Memory B cell (primary cell): ENCODE measurements around the gene DLGAP3.
"Not testable (repeated sequence)": the region's sequence is repeated elsewhere in the genome, so short reads cannot be mapped to it uniquely, and the experiment has no call there.

Experiments used
- ATAC-seq: fragments of 150-1000 bp; cut with Tn5 transposase; 2 replicates; pipeline ENCODE4 v1.10.0; 2021; ENCODE audit warnings: low read depth, mild to moderate bottlenecking, moderate library complexity
- DNase-seq, 2 donors: peaks; one replicate each; pipeline ENCODE4 v3.0.0; 2022; ENCODE audit warnings: low spot score in 2 of 2
- H3K27ac Mint-ChIP-seq: one replicate; pipeline ENCODE4 v1.8.0; 2022; ENCODE audit warnings: mild to moderate bottlenecking, moderate library complexity, mixed read lengths
- H3K27me3 Mint-ChIP-seq: one replicate; pipeline ENCODE4 v1.8.0; 2022; ENCODE audit warnings: mixed read lengths
- H3K36me3 Mint-ChIP-seq: one replicate; pipeline ENCODE4 v1.8.0; 2022; ENCODE audit warnings: mild to moderate bottlenecking, mixed read lengths
- H3K4me1 Mint-ChIP-seq: one replicate; pipeline ENCODE4 v1.8.0; 2022; ENCODE audit warnings: mixed read lengths
- H3K4me3 Mint-ChIP-seq: one replicate; pipeline ENCODE4 v1.8.0; 2022; ENCODE audit warnings: mild to moderate bottlenecking, moderate library complexity, mixed read lengths
- H3K9me3 Mint-ChIP-seq: one replicate; pipeline ENCODE4 v1.8.0; 2022; ENCODE audit warnings: mixed read lengths

DLGAP3 gene

GRCh38 chr1:34950428-34950827, 21.0 kb upstream of the DLGAP3 start:
- Mint-ChIP-seq H3K27ac (no peak overlapping the region), H3K36me3 (peaks cover 7% of the 10 kb centered on the region), H3K4me1 (no peaks in the 10 kb centered on the region), H3K4me3 (no peak overlapping the region), H3K9me3 (peaks cover 6% of the 10 kb centered on the region), H3K27me3 (peaks cover 14% of the 10 kb centered on the region)
- DNase-seq (no peak), ATAC-seq (no peak)

GRCh38 chr1:34948739-34949138, 19.3 kb upstream of the DLGAP3 start:
- not testable (repeated sequence) for H3K4me3 Mint-ChIP-seq, H3K4me1 Mint-ChIP-seq, ATAC-seq, DNase-seq, H3K27ac Mint-ChIP-seq, H3K9me3 Mint-ChIP-seq, H3K36me3 Mint-ChIP-seq
- peaks cover 17% of the 10 kb centered on the region for H3K27me3 Mint-ChIP-seq

GRCh38 chr1:34947641-34948314, 18.3 kb upstream of the DLGAP3 start:
- not testable (repeated sequence) for H3K4me1 Mint-ChIP-seq, ATAC-seq, H3K4me3 Mint-ChIP-seq, H3K36me3 Mint-ChIP-seq, H3K9me3 Mint-ChIP-seq, DNase-seq, H3K27ac Mint-ChIP-seq
- peaks cover 17% of the 10 kb centered on the region for H3K27me3 Mint-ChIP-seq

GRCh38 chr1:34946211-34946610, 16.8 kb upstream of the DLGAP3 start:
- H3K27ac Mint-ChIP-seq: no peak overlapping the region
- peaks cover 6% of the 10 kb centered on the region for H3K9me3 Mint-ChIP-seq
- peaks cover 15% of the 10 kb centered on the region for H3K27me3 Mint-ChIP-seq
- peaks cover 4% of the 10 kb centered on the region for H3K36me3 Mint-ChIP-seq
- DNase-seq (no peak), ATAC-seq (no peak)
- H3K4me1 Mint-ChIP-seq: no peaks in the 10 kb centered on the region
- H3K4me3 Mint-ChIP-seq: no peak overlapping the region

- not testable (repeated sequence) for ATAC-seq, H3K4me1 Mint-ChIP-seq, H3K27ac Mint-ChIP-seq, DNase-seq, H3K4me3 Mint-ChIP-seq, H3K36me3 Mint-ChIP-seq, H3K9me3 Mint-ChIP-seq
- peaks cover 11% of the 10 kb centered on the region for H3K27me3 Mint-ChIP-seq
These were observed 12.3 kb upstream of the DLGAP3 start for GRCh38 chr1:34941798-34942197.

- H3K27me3 Mint-ChIP-seq: peaks cover 6% of the 10 kb centered on the region
- peaks cover 10% of the 10 kb centered on the region for H3K4me1 Mint-ChIP-seq
- no peak for ATAC-seq
- H3K4me3 Mint-ChIP-seq: peak overlapping the region; percentile 44
- H3K27ac Mint-ChIP-seq: no peak overlapping the region
- H3K36me3 Mint-ChIP-seq: peaks cover 2% of the 10 kb centered on the region
- H3K9me3 Mint-ChIP-seq: no peaks in the 10 kb centered on the region
- DNase-seq: no peak
These were observed 1.2 kb upstream of the DLGAP3 start for GRCh38 chr1:34930702-34931071.

GRCh38 chr1:34929853-34930701, 627 bp upstream of the DLGAP3 start:
- H3K27me3 Mint-ChIP-seq: peaks cover 10% of the 10 kb centered on the region
- no peak overlapping the region for H3K27ac Mint-ChIP-seq
- no peaks in the 10 kb centered on the region for H3K9me3 Mint-ChIP-seq
- ATAC-seq: peak; percentile 18
- H3K4me1 Mint-ChIP-seq: peaks cover 12% of the 10 kb centered on the region
- peaks cover 2% of the 10 kb centered on the region for H3K36me3 Mint-ChIP-seq
- peak overlapping the region; percentile 44 for H3K4me3 Mint-ChIP-seq
- DNase-seq: peak in 1 of 2 donors; percentile 35

- peaks cover 1% of the 10 kb centered on the region for H3K9me3 Mint-ChIP-seq
- peak overlapping the region; percentile 91 for H3K4me3 Mint-ChIP-seq
- H3K4me1 Mint-ChIP-seq: peaks cover 12% of the 10 kb centered on the region
- ATAC-seq: peak; percentile 59
- peak in 1 of 2 donors; percentile 44 for DNase-seq
- peaks cover 2% of the 10 kb centered on the region for H3K36me3 Mint-ChIP-seq
- H3K27me3 Mint-ChIP-seq: peaks cover 14% of the 10 kb centered on the region
- H3K27ac Mint-ChIP-seq: peak overlapping the region; percentile 59
These were observed 552 bp downstream of the DLGAP3 start for GRCh38 chr1:34928699-34929496.

GRCh38 chr1:34928066-34928696, 1.3 kb downstream of the DLGAP3 start:
- ATAC-seq: no peak
- peak overlapping the region; percentile 59 for H3K27ac Mint-ChIP-seq
- H3K36me3 Mint-ChIP-seq: peaks cover 2% of the 10 kb centered on the region
- peaks cover 12% of the 10 kb centered on the region for H3K4me1 Mint-ChIP-seq
- H3K4me3 Mint-ChIP-seq: peak overlapping the region; percentile 91
- DNase-seq: no peak
- H3K27me3 Mint-ChIP-seq: peaks cover 15% of the 10 kb centered on the region
- H3K9me3 Mint-ChIP-seq: peaks cover 1% of the 10 kb centered on the region

- H3K4me3 Mint-ChIP-seq: no peak overlapping the region
- H3K27me3 Mint-ChIP-seq: peaks cover 18% of the 10 kb centered on the region
- H3K9me3 Mint-ChIP-seq: peaks cover 1% of the 10 kb centered on the region
- H3K27ac Mint-ChIP-seq: no peak overlapping the region
- DNase-seq (no peak), ATAC-seq (no peak)
- H3K4me1 Mint-ChIP-seq: peaks cover 12% of the 10 kb centered on the region
- peaks cover 2% of the 10 kb centered on the region for H3K36me3 Mint-ChIP-seq
These were observed 2.1 kb downstream of the DLGAP3 start for GRCh38 chr1:34927316-34927715.

GRCh38 chr1:34926894-34927293, 2.6 kb downstream of the DLGAP3 start:
- H3K36me3 Mint-ChIP-seq: peaks cover 2% of the 10 kb centered on the region
- no peak overlapping the region for H3K27ac Mint-ChIP-seq
- no peak for DNase-seq
- peaks cover 1% of the 10 kb centered on the region for H3K9me3 Mint-ChIP-seq
- no peak overlapping the region for H3K4me3 Mint-ChIP-seq
- H3K27me3 Mint-ChIP-seq: peaks cover 19% of the 10 kb centered on the region
- no peak for ATAC-seq
- peaks cover 12% of the 10 kb centered on the region for H3K4me1 Mint-ChIP-seq

GRCh38 chr1:34926156-34926555, 3.3 kb downstream of the DLGAP3 start:
- peaks cover 19% of the 10 kb centered on the region for H3K27me3 Mint-ChIP-seq
- H3K4me3 Mint-ChIP-seq: no peak overlapping the region
- H3K4me1 Mint-ChIP-seq: peaks cover 12% of the 10 kb centered on the region
- H3K9me3 Mint-ChIP-seq: peaks cover 1% of the 10 kb centered on the region
- ATAC-seq (no peak), DNase-seq (no peak)
- no peak overlapping the region for H3K27ac Mint-ChIP-seq
- peaks cover 2% of the 10 kb centered on the region for H3K36me3 Mint-ChIP-seq

- Mint-ChIP-seq H3K4me1 (peaks cover 12% of the 10 kb centered on the region), H3K36me3 (peaks cover 2% of the 10 kb centered on the region), H3K27me3 (peaks cover 19% of the 10 kb centered on the region), H3K27ac (no peak overlapping the region), H3K9me3 (peaks cover 1% of the 10 kb centered on the region), H3K4me3 (no peak overlapping the region)
- no peak for DNase-seq
- no peak for ATAC-seq
These were observed 3.7 kb downstream of the DLGAP3 start for GRCh38 chr1:34925730-34926129.
